ENCODE data around the gene ERAP2.

ERAP2 gene

GRCh38 chr5:96861076-96861475, 15.2 kb upstream of the ERAP2 start:
- H3K4me1 ChIP-seq (ENCODE audit: control insufficient read depth, insufficient read depth, low read length) = no peaks in the 10 kb centered on the region
- H3K4me3 ChIP-seq (ENCODE audit: insufficient read depth, low read depth, low read length) = no peak overlapping the region
- WGBS, 2 experiments = 89 to 92% methylated on average over 2 of the region's 2 CpGs
- H3K36me3 ChIP-seq (ENCODE audit: control insufficient read depth, insufficient read depth, low read length) = no peaks in the 10 kb centered on the region
- H3K9me3 ChIP-seq (ENCODE audit: control insufficient read depth, low read length) = no peaks in the 10 kb centered on the region
- no peak overlapping the region for H3K27ac ChIP-seq (ENCODE audit: insufficient read depth, low read depth, low read length, poor library complexity, severe bottlenecking)
- H3K27me3 ChIP-seq (ENCODE audit: control insufficient read depth, insufficient read depth, low read length, poor library complexity, severe bottlenecking) = no peaks in the 10 kb centered on the region

- no peak overlapping the region for H3K4me3 ChIP-seq (ENCODE audit: insufficient read depth, low read depth, low read length)
- no peaks in the 10 kb centered on the region for H3K36me3 ChIP-seq (ENCODE audit: control insufficient read depth, insufficient read depth, low read length)
- H3K27me3 ChIP-seq (ENCODE audit: control insufficient read depth, insufficient read depth, low read length, poor library complexity, severe bottlenecking) = no peaks in the 10 kb centered on the region
- WGBS, 2 experiments = 91% methylated on average over 2 of the region's 2 CpGs
- H3K4me1 ChIP-seq (ENCODE audit: control insufficient read depth, insufficient read depth, low read length) = no peaks in the 10 kb centered on the region
- no peaks in the 10 kb centered on the region for H3K9me3 ChIP-seq (ENCODE audit: control insufficient read depth, low read length)
- no peak overlapping the region for H3K27ac ChIP-seq (ENCODE audit: insufficient read depth, low read depth, low read length, poor library complexity, severe bottlenecking)
Observed at GRCh38 chr5:96863114-96863513, 13.2 kb upstream of the ERAP2 start.

- Histone ChIP-seq H3K27me3 (ENCODE audit: control insufficient read depth, insufficient read depth, low read length, poor library complexity, severe bottlenecking) (no peaks in the 10 kb centered on the region), H3K4me3 (ENCODE audit: insufficient read depth, low read depth, low read length) (no peak overlapping the region)
- 94 to 96% methylated on average over 2 to 3 of the region's 3 CpGs for WGBS, 2 experiments
Observed at GRCh38 chr5:96863949-96864584, 12.2 kb upstream of the ERAP2 start.

DNA sequence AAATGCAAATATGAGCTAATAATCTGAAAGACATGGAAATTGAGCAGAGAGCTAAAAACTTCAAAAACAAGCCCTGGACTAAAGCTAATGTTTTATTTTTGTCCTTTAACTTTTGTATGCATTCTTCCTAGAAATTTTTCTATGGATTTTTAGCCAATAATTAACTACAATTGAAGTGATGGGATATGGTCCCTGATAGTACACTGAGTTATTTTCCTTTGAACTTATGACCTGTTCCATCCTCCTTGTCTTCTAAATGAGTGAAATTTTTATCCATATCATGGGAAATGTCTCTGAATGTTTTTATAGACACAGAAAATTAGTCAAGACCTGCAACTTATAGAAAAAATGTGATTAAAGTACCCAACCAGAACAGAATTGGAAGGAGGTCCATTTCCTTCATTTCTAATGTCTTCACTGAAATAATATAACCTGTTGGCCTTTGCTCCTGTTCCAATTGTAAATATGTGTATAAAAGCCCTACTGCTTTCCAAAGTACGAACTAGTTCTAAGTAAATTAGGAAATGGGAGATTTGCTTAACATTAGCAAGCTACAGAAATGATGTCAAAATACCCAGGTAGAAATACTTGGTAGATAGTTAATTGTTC, 11.3 kb upstream of the ERAP2 start:
- WGBS, 2 experiments = 93 to 100% methylated on average over 1 of the region's 1 CpG
- Histone ChIP-seq H3K27ac (ENCODE audit: insufficient read depth, low read depth, low read length, poor library complexity, severe bottlenecking) (no peak overlapping the region), H3K9me3 (ENCODE audit: control insufficient read depth, low read length) (no peaks in the 10 kb centered on the region), H3K4me1 (ENCODE audit: control insufficient read depth, insufficient read depth, low read length) (peaks cover 7% of the 10 kb centered on the region), H3K36me3 (ENCODE audit: control insufficient read depth, insufficient read depth, low read length) (no peaks in the 10 kb centered on the region), H3K27me3 (ENCODE audit: control insufficient read depth, insufficient read depth, low read length, poor library complexity, severe bottlenecking) (no peaks in the 10 kb centered on the region), H3K4me3 (ENCODE audit: insufficient read depth, low read depth, low read length) (no peak overlapping the region)

More at GRCh38 chr5:96863949-96864584, 12.2 kb upstream of the ERAP2 start:
- H3K9me3 ChIP-seq (ENCODE audit: control insufficient read depth, low read length) = no peaks in the 10 kb centered on the region
- H3K36me3 ChIP-seq (ENCODE audit: control insufficient read depth, insufficient read depth, low read length) = no peaks in the 10 kb centered on the region
- no peaks in the 10 kb centered on the region for H3K4me1 ChIP-seq (ENCODE audit: control insufficient read depth, insufficient read depth, low read length)
- no peak overlapping the region for H3K27ac ChIP-seq (ENCODE audit: insufficient read depth, low read depth, low read length, poor library complexity, severe bottlenecking)

GRCh38 chr5:96868603-96869371, 7.5 kb upstream of the ERAP2 start:
- 62 to 63% methylated on average over 5 of the region's 6 CpGs for WGBS, 2 experiments
- no peaks in the 10 kb centered on the region for H3K36me3 ChIP-seq (ENCODE audit: control insufficient read depth, insufficient read depth, low read length)
- no peaks in the 10 kb centered on the region for H3K27me3 ChIP-seq (ENCODE audit: control insufficient read depth, insufficient read depth, low read length, poor library complexity, severe bottlenecking)
- peaks cover 18% of the 10 kb centered on the region for H3K4me1 ChIP-seq (ENCODE audit: control insufficient read depth, insufficient read depth, low read length)
- H3K27ac ChIP-seq (ENCODE audit: insufficient read depth, low read depth, low read length, poor library complexity, severe bottlenecking) = no peak overlapping the region
- H3K9me3 ChIP-seq (ENCODE audit: control insufficient read depth, low read length) = no peaks in the 10 kb centered on the region
- H3K4me3 ChIP-seq (ENCODE audit: insufficient read depth, low read depth, low read length) = no peak overlapping the region

GRCh38 chr5:96869372-96869641, 7.0 kb upstream of the ERAP2 start:
- Histone ChIP-seq H3K9me3 (ENCODE audit: control insufficient read depth, low read length) (no peaks in the 10 kb centered on the region), H3K27ac (ENCODE audit: insufficient read depth, low read depth, low read length, poor library complexity, severe bottlenecking) (no peak overlapping the region), H3K4me3 (ENCODE audit: insufficient read depth, low read depth, low read length) (no peak overlapping the region), H3K36me3 (ENCODE audit: control insufficient read depth, insufficient read depth, low read length) (no peaks in the 10 kb centered on the region), H3K4me1 (ENCODE audit: control insufficient read depth, insufficient read depth, low read length) (peaks cover 18% of the 10 kb centered on the region), H3K27me3 (ENCODE audit: control insufficient read depth, insufficient read depth, low read length, poor library complexity, severe bottlenecking) (no peaks in the 10 kb centered on the region)

GRCh38 chr5:96870094-96871026, 5.9 kb upstream of the ERAP2 start:
- 57 to 61% methylated on average over 4 of the region's 4 CpGs for WGBS, 2 experiments
- H3K27ac ChIP-seq (ENCODE audit: insufficient read depth, low read depth, low read length, poor library complexity, severe bottlenecking) = peak overlapping the region; percentile 56

DNA sequence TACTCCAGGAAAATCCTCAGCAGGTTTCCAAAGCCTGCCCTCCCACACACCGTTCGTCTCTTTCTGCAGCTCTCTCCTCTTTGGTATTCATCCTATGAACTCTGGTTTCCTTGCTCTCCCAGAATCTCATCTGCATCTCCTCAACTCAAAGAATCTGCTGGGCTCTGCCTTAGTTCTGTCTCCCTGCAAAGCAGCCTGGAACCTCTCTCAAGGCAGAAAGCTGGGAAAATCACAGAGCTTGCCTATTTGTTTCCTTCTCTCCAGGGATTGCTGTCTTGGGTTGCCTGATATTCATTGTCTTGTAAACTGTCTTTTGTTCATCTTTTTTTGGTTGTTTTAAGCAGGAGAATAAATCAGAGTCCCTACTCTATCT, 5.3 kb upstream of the ERAP2 start:
- Histone ChIP-seq H3K27me3 (ENCODE audit: control insufficient read depth, insufficient read depth, low read length, poor library complexity, severe bottlenecking) (no peaks in the 10 kb centered on the region), H3K4me1 (ENCODE audit: control insufficient read depth, insufficient read depth, low read length) (peaks cover 18% of the 10 kb centered on the region), H3K27ac (ENCODE audit: insufficient read depth, low read depth, low read length, poor library complexity, severe bottlenecking) (peak overlapping the region; percentile 56), H3K9me3 (ENCODE audit: control insufficient read depth, low read length) (no peaks in the 10 kb centered on the region), H3K4me3 (ENCODE audit: insufficient read depth, low read depth, low read length) (no peak overlapping the region), H3K36me3 (ENCODE audit: control insufficient read depth, insufficient read depth, low read length) (no peaks in the 10 kb centered on the region)
- 9% methylated on average over 2 of the region's 2 CpGs for WGBS, 2 experiments

More at GRCh38 chr5:96870094-96871026, 5.9 kb upstream of the ERAP2 start:
- no peaks in the 10 kb centered on the region for H3K9me3 ChIP-seq (ENCODE audit: control insufficient read depth, low read length)
- no peaks in the 10 kb centered on the region for H3K36me3 ChIP-seq (ENCODE audit: control insufficient read depth, insufficient read depth, low read length)
- no peak overlapping the region for H3K4me3 ChIP-seq (ENCODE audit: insufficient read depth, low read depth, low read length)
- peaks cover 18% of the 10 kb centered on the region for H3K4me1 ChIP-seq (ENCODE audit: control insufficient read depth, insufficient read depth, low read length)
- H3K27me3 ChIP-seq (ENCODE audit: control insufficient read depth, insufficient read depth, low read length, poor library complexity, severe bottlenecking) = no peaks in the 10 kb centered on the region

DNA sequence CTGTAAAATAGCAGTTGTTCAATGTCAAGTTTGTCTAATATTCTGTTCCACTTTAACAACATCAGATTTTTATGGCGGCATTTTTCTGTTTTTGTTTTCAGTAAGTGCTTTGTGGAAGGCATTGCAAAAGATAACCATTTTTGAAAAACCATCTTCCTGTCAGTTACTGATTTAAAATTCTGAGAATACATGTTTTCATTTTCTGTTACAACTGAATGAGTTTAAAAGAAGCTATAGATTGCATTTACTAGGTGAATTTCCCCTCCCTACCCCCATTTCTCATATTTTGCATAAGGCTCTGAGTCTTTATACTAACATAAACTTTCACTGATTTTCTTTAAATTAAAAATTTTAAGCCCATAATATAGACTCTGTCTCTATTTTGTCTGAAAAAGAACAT, 4.6 kb upstream of the ERAP2 start:
- WGBS, 2 experiments = 80% methylated on average over 1 of the region's 1 CpG; no CpG with 5 or more reads in 1 of the 2 experiments
- Histone ChIP-seq H3K27me3 (ENCODE audit: control insufficient read depth, insufficient read depth, low read length, poor library complexity, severe bottlenecking) (no peaks in the 10 kb centered on the region), H3K4me3 (ENCODE audit: insufficient read depth, low read depth, low read length) (no peak overlapping the region), H3K9me3 (ENCODE audit: control insufficient read depth, low read length) (no peaks in the 10 kb centered on the region), H3K36me3 (ENCODE audit: control insufficient read depth, insufficient read depth, low read length) (no peaks in the 10 kb centered on the region), H3K27ac (ENCODE audit: insufficient read depth, low read depth, low read length, poor library complexity, severe bottlenecking) (no peak overlapping the region), H3K4me1 (ENCODE audit: control insufficient read depth, insufficient read depth, low read length) (peaks cover 18% of the 10 kb centered on the region)

GRCh38 chr5:96873449-96873848, 2.9 kb upstream of the ERAP2 start:
- no peaks in the 10 kb centered on the region for H3K27me3 ChIP-seq (ENCODE audit: control insufficient read depth, insufficient read depth, low read length, poor library complexity, severe bottlenecking)
- H3K4me3 ChIP-seq (ENCODE audit: insufficient read depth, low read depth, low read length) = no peak overlapping the region
- no peaks in the 10 kb centered on the region for H3K9me3 ChIP-seq (ENCODE audit: control insufficient read depth, low read length)
- H3K27ac ChIP-seq (ENCODE audit: insufficient read depth, low read depth, low read length, poor library complexity, severe bottlenecking) = no peak overlapping the region
- peaks cover 18% of the 10 kb centered on the region for H3K4me1 ChIP-seq (ENCODE audit: control insufficient read depth, insufficient read depth, low read length)
- H3K36me3 ChIP-seq (ENCODE audit: control insufficient read depth, insufficient read depth, low read length) = no peaks in the 10 kb centered on the region
